Suprapubic skin (tissue), 4 donors: Measurements from ENCODE around the gene CSAG1.
"Not testable (repeated sequence)": the region's sequence is repeated elsewhere in the genome, so short reads cannot be mapped to it uniquely, and the experiment has no call there.

Experiments used
- CTCF ChIP-seq, 2 donors: fragments of 200-600 bp in 1 of 2; fragments of 450-650 bp in 1 of 2; sonication (generic) in 1 of 2; IDR thresholded peaks; one replicate each; pipeline ENCODE4 v1.5.1; 2016 to 2019; ENCODE audit warnings: antibody characterized with exemption in 2 of 2, mild to moderate bottlenecking in 1 of 2, moderate library complexity in 1 of 2
- EP300 ChIP-seq: sonication (generic); formaldehyde crosslinking; IDR thresholded peaks from one replicate; pipeline ENCODE4 v1.6.1; 2017; ENCODE audit warnings: antibody characterized with exemption
- POLR2A ChIP-seq, 2 donors: fragments of 450-650 bp; IDR thresholded peaks; one replicate each; pipeline ENCODE4 v1.6.1; 2017; ENCODE audit warnings: antibody characterized with exemption in 2 of 2, mild to moderate bottlenecking in 2 of 2, moderate library complexity in 2 of 2
- POLR2AphosphoS5 ChIP-seq, 3 donors: sonication (generic); formaldehyde crosslinking; IDR thresholded peaks; one replicate each; pipeline ENCODE4 v1.6.1; 2017; ENCODE audit warnings: antibody characterized with exemption in 3 of 3

GRCh38 chrX:152758918-152759317 is 25.4 kb upstream of the CSAG1 start, which contains the start of gene CSAG3:
- not testable (repeated sequence) for TF ChIP-seq CTCF (IDR thresholded peaks at IDR 0.05); POLR2A (IDR thresholded peaks at IDR 0.05); POLR2AphosphoS5 (IDR thresholded peaks at IDR 0.05); EP300
